ENCODE measurements around the gene LRP1B.

Gene LRP1B

DNA sequence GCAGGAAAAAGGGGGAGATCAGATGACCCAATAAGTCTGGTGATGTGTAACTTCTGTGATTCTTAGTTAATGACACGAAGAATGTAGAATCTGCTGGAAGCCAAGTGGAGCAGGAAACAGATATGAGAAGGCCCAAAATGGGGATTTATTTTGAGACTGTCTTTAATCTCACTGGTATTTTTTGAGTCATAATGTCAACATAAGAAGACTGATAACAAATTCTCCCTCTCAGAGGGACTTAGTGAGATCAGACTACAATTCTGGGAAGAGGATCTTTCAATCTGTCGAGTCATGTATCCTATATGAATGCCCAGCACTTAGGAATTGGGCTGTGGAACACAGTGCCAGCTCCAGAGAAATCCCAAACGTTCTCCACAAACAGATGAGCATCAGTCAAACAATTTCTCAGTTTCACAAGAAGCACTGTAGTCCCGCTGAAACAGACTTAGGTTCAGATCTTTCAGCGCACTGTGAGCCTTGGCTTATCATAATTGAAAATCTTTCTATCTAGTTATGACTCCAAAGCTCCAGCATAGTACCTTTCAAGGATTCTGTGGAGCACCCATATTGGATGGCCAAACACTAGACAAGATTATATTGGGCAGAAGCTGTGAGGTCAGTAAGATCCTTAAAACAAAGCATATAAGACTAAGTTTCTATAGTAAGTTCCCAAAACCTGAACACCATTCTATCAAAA is 738.2 kb downstream of the LRP1B start:
- Histone ChIP-seq H3K4me3 (ENCODE audit: low read length) (no peak overlapping the region), H3K27ac (ENCODE audit: low read length) (no peak overlapping the region)
- no peak for DNase-seq

DNA sequence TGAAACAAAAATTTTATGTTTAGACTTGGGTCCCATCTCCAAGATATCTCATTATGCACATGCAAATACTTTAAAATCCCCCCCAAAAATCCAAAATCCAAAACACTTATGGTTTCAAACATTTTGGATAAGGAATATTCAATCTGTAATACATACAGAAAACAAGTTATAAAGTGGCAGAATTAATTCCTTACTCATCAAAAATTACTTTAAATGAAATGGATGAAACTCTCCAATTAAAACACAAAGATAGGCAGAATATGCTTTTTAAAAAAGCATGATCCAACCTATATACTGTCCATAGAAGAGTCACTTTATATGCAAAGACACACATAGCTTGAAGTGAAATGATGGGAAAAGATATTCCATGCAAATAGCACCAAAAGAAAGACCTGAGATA is 744.6 kb downstream of the LRP1B start:
- no peak overlapping the region for H3K4me3 ChIP-seq (ENCODE audit: low read length)
- H3K4me2 ChIP-seq (ENCODE audit: low read depth, low read length): no peak overlapping the region
- H3K9ac ChIP-seq (ENCODE audit: low read length): no peak overlapping the region
- no peaks in the 10 kb centered on the region for H3K27me3 ChIP-seq (replicated peaks; ENCODE audit: insufficient read depth, low read length)
- H3K36me3 ChIP-seq (replicated peaks; ENCODE audit: insufficient read depth, low read length): no peaks in the 10 kb centered on the region
- no peaks in the 10 kb centered on the region for H3K9me2 ChIP-seq (replicated peaks; ENCODE audit: insufficient read depth, low read length)
- no peaks in the 10 kb centered on the region for H3K9me3 ChIP-seq (replicated peaks; ENCODE audit: insufficient read depth, low read length)
- H3F3A ChIP-seq (ENCODE audit: insufficient read depth, low read length): no peaks in the 10 kb centered on the region
- H3K4me1 ChIP-seq (ENCODE audit: low read length): no peaks in the 10 kb centered on the region
- no peak for TF ChIP-seq EZH2phosphoT487 (IDR thresholded peaks at IDR 0.05; ENCODE audit: low read length)
- TF ChIP-seq, protein P1, sequence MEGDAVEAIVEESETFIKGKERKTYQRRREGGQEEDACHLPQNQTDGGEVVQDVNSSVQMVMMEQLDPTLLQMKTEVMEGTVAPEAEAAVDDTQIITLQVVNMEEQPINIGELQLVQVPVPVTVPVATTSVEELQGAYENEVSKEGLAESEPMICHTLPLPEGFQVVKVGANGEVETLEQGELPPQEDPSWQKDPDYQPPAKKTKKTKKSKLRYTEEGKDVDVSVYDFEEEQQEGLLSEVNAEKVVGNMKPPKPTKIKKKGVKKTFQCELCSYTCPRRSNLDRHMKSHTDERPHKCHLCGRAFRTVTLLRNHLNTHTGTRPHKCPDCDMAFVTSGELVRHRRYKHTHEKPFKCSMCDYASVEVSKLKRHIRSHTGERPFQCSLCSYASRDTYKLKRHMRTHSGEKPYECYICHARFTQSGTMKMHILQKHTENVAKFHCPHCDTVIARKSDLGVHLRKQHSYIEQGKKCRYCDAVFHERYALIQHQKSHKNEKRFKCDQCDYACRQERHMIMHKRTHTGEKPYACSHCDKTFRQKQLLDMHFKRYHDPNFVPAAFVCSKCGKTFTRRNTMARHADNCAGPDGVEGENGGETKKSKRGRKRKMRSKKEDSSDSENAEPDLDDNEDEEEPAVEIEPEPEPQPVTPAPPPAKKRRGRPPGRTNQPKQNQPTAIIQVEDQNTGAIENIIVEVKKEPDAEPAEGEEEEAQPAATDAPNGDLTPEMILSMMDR (IDR thresholded peaks at IDR 0.05; ENCODE audit: low read length): no peak
- no peak for TF ChIP-seq EZH2 (optimal IDR thresholded peaks at IDR 0.05; ENCODE audit: low read depth, low read length)
- H3K27ac ChIP-seq (ENCODE audit: low read length): no peak overlapping the region
- DNase-seq: no peak
- no peaks in the 10 kb centered on the region for H4K20me1 ChIP-seq (ENCODE audit: insufficient read depth, low read length)
- no peaks in the 10 kb centered on the region for H3K79me2 ChIP-seq (ENCODE audit: low read length)
- no peak overlapping the region for H2AFZ ChIP-seq (ENCODE audit: low read length)

More for the DNA sequence above, 738.2 kb downstream of the LRP1B start:
- Histone ChIP-seq H2AFZ (ENCODE audit: low read length) (no peak overlapping the region), H3K79me2 (ENCODE audit: low read length) (no peaks in the 10 kb centered on the region), H3K9me2 (replicated peaks; ENCODE audit: insufficient read depth, low read length) (no peaks in the 10 kb centered on the region), H3K36me3 (replicated peaks; ENCODE audit: insufficient read depth, low read length) (no peaks in the 10 kb centered on the region), H3K4me1 (ENCODE audit: low read length) (no peaks in the 10 kb centered on the region), H3K9me3 (replicated peaks; ENCODE audit: insufficient read depth, low read length) (no peaks in the 10 kb centered on the region), H3K9ac (ENCODE audit: low read length) (no peak overlapping the region), H3F3A (ENCODE audit: insufficient read depth, low read length) (no peaks in the 10 kb centered on the region), H3K4me2 (ENCODE audit: low read depth, low read length) (no peak overlapping the region), H4K20me1 (ENCODE audit: insufficient read depth, low read length) (no peaks in the 10 kb centered on the region), H3K27me3 (replicated peaks; ENCODE audit: insufficient read depth, low read length) (no peaks in the 10 kb centered on the region)
- no peak for TF ChIP-seq EZH2phosphoT487 (IDR thresholded peaks at IDR 0.05; ENCODE audit: low read length)
- no peak for TF ChIP-seq EZH2 (optimal IDR thresholded peaks at IDR 0.05; ENCODE audit: low read depth, low read length)
- TF ChIP-seq, protein P1 (IDR thresholded peaks at IDR 0.05; ENCODE audit: low read length): no peak

DNA sequence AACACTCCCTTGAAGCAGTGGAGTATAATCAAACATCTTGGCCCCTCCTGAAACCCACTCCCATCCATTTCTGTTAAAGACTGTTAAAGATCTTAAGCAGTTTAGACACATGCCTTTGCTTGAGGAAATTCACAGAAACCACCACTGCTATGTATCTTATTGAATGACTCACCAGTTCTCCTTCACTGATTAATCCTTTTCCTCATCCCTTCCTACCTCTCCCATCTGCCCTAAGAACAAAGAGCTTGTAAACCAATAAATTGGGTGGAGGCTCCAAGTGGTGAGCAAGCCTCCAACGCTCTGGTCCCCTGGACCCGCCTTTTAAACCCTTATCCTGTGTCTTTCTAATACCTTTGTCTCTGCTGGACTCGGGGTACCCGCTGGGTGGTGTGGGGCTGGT is 746.1 kb downstream of the LRP1B start:
- no peak for TF ChIP-seq EZH2 (optimal IDR thresholded peaks at IDR 0.05; ENCODE audit: low read depth, low read length)
- TF ChIP-seq, protein P1 (IDR thresholded peaks at IDR 0.05; ENCODE audit: low read length): no peak
- no peak for TF ChIP-seq EZH2phosphoT487 (IDR thresholded peaks at IDR 0.05; ENCODE audit: low read length)
- Histone ChIP-seq H3K9me3 (replicated peaks; ENCODE audit: insufficient read depth, low read length) (no peaks in the 10 kb centered on the region), H3K9ac (ENCODE audit: low read length) (no peak overlapping the region), H3F3A (ENCODE audit: insufficient read depth, low read length) (no peaks in the 10 kb centered on the region), H3K4me2 (ENCODE audit: low read depth, low read length) (no peak overlapping the region), H3K79me2 (ENCODE audit: low read length) (no peaks in the 10 kb centered on the region), H3K4me1 (ENCODE audit: low read length) (no peaks in the 10 kb centered on the region), H3K27ac (ENCODE audit: low read length) (no peak overlapping the region), H2AFZ (ENCODE audit: low read length) (no peak overlapping the region), H3K4me3 (ENCODE audit: low read length) (no peak overlapping the region), H3K36me3 (replicated peaks; ENCODE audit: insufficient read depth, low read length) (no peaks in the 10 kb centered on the region), H4K20me1 (ENCODE audit: insufficient read depth, low read length) (no peaks in the 10 kb centered on the region), H3K9me2 (replicated peaks; ENCODE audit: insufficient read depth, low read length) (no peaks in the 10 kb centered on the region), H3K27me3 (replicated peaks; ENCODE audit: insufficient read depth, low read length) (no peaks in the 10 kb centered on the region)
- DNase-seq: no peak
